Hindlimb muscle (tissue), 1 donor: ENCODE results near the gene THTPA. TPM values are rescaled to one million over a fixed set of nuclear protein-coding genes. Genes with fewer than 3 reads are reported as not detected.
"Not testable (repeated sequence)": the region's sequence is repeated elsewhere in the genome, so short reads cannot be mapped to it uniquely, and the experiment has no call there.

ENCODE experiments used
- DNase-seq: peaks from one replicate; pipeline ENCODE4 v3.0.0-alpha.2; 2013
- polyA plus RNA-seq: library from polyadenylated mRNA; unstranded; fragments of 120-200 nt; gene quantifications from one replicate; pipeline ENCODE4 v1.2.1, GENCODE V29; 2013; ENCODE audit not compliant: insufficient read length

The THTPA gene
- polyA plus RNA-seq, 1 donor: 14.4 TPM

DNA sequence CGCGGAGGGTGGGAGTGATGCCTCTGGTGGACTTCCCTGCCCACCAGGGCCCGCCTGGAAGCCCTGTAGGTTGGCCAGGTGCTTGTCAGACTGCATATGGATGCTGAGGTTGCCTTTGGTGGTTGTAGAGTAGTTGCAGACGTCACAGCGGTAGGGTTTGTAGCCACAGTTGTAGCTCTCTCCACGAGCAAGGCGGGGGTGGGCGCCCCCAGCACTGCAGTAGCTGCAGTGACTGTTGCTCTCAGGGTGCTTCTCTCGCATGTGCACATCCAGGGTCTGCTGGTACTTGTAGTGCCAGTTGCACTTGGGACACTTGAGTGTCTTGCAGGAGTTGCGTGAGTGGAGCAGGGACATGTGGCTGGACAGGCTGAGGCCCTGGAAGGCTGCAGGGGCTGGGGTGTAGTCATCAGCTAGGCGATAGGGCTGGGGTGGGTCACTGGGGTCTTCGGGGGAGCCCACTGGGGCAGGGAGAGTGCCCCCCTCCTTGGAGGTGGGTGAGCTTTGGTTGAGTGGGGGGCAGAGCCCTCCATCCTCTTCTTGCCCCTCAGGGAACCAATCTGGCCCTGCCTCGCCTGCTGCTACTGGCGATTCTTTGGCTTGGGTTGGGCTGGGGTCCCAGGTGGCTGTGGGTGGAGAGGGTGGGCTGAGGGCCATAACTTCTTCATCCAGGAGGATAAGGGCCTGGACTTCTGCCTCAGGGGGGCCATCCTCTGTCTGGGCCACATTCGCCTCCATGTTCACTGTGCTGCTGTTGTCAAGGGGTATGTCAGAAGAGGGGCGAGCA lies 22.2 kb upstream of the THTPA start:
- no peak for DNase-seq

GRCh38 chr14:23535943-23536342 lies 20.1 kb upstream of the THTPA start:
- no peak for DNase-seq

DNA sequence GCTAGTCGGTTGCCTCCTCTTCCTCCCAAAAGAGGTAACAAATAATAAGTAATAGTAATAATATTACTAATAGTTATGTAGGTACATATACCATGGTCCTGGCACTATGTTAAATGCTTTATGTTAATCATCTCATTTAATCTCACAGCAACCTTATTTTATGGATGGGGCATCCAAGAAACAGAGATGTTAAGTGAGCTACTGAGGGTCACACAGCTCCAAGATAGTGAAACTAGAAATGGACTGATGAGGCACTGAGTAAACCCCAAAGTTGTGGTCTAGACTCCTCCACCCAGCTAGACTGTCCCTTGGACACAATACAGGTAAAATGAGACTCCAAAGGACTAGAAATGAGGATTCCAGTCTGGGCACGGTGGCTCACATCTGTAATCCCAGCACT lies 19.6 kb upstream of the THTPA start:
- no peak for DNase-seq

- not testable (repeated sequence) for DNase-seq
Observed at GRCh38 chr14:23536906-23537305, 19.2 kb upstream of the THTPA start.

GRCh38 chr14:23537351-23538049 lies 18.6 kb upstream of the THTPA start:
- no peak for DNase-seq

DNA sequence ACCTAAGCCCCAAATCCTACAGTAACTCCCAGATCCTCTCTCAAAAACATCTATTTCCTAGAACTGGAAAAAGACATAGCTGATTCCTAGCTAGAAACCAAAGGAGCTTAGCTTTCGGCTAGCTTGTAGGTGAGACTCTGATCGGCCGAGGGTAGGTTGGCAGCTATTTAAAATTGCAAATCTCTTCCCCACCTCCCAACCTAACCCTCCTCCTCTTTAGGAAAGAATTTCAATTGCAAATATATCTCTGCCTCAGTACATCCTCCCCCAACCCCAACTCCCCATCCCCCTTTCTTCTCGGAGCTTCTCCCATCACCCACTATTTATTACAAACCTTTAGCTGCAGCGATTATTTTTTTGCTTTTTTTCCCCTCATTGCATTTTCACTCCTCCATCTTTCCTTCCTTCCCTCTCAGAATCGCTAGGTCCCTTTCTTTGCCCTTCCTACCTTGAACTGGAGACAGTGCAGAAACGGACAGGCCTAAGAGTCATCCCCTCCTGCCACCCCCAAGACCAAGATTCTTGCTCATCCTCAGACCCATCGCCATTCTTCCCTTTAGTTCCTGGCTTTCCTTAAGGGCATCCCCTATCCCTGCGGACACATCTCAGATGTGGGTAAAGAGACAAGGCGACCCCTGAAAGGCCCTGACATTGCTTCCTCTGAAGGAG lies 17.9 kb upstream of the THTPA start:
- DNase-seq: no peak

GRCh38 chr14:23538785-23539184 lies 17.3 kb upstream of the THTPA start:
- no peak for DNase-seq

DNA sequence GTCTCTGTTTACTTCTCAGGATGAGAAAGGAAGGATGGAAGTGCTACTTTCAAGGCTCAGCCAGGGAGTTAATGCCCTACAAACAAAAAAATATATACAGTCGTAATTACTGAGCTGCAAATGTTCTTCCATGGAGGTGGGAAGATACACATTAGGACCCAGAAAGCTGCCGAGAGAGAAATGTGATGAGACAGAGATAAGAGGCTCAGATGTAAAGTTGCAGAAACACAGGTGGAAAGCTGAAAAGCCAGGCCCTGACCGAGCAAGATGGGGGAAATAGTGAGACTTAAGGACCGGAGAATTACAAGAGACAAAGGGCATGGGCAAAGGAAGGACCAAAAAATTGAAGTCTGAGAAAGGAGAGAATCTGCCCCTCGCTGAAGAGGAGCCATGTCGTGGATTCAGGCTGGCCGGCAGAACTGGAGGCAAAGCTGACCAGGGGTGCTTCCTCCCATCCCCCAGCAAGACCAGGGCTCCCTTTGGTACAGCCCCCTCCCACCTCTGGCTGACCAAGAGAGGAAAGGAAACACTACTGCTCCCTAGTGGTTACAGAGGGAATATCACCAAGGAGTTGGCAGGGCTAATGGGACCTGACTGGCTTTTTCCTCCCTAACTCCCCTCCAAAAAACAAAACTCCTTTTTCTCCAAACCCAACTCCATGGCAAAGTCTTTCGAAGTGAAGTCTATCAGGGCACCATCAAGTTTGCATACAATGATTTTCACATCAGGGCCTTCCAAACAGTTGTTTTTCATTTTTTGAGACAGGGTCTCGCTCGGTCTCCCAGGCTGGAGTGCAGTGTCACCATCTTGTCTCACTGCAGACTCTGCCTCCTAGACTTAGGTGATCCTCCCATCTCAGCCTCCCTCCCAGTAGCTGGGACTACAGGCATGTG lies 16.6 kb upstream of the THTPA start:
- DNase-seq: no peak

DNA sequence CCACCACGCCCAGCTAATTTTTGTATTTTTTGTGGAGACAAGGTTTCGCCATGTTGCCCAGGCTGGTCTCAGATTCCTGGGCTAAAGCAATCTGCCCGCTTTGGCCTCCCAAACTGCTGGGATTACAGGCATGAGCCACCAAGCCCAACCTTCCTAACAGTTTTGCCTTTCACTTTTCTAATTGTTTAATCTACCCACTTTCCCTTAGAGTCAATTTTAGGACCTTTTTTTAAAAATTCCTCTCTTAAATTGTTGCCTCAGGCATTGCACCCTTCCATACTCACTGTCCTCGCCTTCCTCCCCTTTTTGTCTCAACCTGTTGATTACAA lies 16.0 kb upstream of the THTPA start:
- no peak for DNase-seq

GRCh38 chr14:23542261-23542660 lies 13.8 kb upstream of the THTPA start:
- DNase-seq: no peak

DNA sequence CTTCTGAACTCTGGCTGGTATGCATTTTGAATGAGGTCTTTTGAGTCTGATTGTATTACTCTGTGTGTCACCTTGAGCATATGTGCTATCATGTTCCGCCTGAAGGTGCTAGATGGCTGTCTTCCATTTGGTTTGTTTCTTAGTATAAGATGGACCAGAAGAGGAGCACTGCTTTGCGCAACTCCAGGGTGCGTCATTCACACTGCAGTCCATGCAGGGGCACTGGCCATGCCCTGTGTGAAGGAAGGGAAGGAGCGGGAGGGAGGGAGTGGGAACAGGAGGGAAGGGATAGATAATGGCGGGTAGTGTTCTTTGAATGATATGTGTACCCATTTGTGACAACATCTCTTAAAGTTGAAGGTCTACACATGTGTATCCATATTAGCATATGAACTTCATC lies 12.7 kb upstream of the THTPA start:
- no peak for DNase-seq

- DNase-seq: no peak
Observed at GRCh38 chr14:23544511-23545447, 11.3 kb upstream of the THTPA start.

- DNase-seq: no peak
Observed at GRCh38 chr14:23545740-23546365, 10.2 kb upstream of the THTPA start.

DNA sequence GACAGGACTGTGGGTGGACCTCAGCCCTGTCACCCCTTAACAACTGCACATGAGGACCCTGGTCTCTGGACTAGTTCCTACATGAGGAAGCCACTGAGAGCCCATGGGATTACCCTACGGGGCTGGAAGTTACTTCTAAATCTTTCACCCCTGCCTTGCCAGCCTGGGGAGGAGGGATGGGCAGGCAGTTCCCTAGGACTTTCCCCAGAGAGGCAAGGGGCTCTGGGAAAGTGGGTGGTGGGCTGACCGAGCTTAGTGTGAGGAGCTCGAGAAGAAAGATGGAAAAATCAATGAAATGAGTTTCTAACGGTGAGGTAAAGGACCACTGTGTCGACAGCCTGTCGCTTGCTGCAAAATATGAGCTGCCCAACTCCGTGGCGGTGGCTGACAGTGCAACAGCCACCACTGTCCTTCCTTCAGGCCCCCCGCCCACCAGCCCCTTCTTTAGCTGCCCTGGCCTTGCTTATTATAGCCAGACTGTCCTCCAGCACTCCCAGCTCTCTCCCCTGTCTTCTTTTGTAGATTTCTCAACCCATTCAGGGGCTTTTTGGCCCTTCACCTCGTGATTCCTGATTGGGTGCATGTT lies 9.5 kb upstream of the THTPA start:
- DNase-seq: no peak

- no peak for DNase-seq
Observed at GRCh38 chr14:23547924-23548323, 8.1 kb upstream of the THTPA start.

DNA sequence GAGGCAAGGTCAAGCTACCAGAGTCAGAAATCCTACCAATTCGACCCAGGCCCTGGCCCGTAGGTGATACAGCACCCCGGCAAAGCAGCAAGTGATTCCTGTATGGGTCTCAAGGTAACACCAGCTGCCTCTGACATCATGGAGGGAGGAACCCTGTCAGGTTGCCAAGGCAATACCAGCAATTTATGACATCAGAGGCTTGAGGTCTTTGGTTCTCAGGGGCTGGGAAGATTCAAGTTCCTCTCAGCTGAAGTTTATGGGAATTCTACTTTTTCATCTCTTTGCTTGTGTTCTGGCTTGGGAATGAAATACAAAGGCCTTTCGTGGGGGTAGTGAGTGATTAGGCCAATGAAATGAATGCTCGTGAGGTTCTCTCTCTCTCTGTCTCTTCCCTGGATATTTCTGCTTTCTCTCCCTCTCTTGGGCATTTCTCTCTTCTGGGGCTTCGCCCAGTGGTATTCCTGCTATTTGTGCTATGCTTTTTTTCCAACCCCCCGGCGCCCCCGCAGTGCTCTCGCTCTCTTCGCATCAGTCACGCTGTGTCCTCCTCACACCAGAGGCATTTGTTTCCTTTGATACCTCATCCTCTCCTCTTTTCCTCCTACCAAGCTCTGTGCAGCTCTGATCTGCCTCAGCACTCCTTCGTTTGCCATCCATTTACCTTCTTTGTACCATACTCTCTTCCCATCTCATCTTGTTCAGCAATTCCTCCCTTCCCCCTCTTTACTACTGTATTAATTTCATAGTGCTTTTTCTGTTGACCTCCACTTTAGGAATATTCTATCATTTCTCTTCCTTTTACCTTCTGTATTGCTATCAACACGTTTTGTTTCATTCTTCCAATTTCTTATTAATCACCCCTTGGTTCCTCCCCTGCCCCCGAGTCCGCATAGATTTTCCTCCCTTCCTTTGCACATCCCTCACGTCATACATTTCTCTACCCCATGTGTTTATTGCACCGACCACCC lies 7.4 kb upstream of the THTPA start:
- no peak for DNase-seq

- DNase-seq: no peak
Observed at GRCh38 chr14:23550131-23550811, 5.8 kb upstream of the THTPA start.

GRCh38 chr14:23550812-23551265 lies 5.2 kb upstream of the THTPA start:
- DNase-seq: no peak
